ENCODE results near the gene CCDC33. TPM values are rescaled to one million over a fixed set of nuclear protein-coding genes. Genes with fewer than 3 reads are reported as not detected.

Gene CCDC33
- total RNA-seq, 1 experiment from 2014 or later, result 10.6 TPM

DNA sequence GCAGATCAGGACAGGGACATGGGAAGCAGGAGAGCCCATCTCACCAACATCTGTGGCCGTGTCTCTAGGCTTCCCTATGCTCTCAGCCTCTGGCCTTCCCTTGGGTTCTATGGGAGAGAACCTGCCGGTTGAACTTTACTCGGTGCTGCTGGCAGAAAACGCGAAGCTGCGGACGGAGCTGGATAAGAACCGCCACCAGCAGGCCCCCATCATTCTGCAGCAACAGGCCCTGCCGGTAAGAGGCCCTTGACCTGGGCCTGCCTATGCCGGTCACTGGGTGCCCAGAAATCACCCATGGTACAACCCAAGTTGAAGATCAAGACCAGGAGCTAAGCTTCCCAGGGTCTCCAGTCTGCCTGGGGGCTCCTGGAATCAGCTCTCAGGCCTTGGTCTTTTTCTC is 96.5 kb downstream of the CCDC33 start:
- CTCF ChIA-PET, result interaction anchor here (1.4 to 17.1 kb wide), 2 partner anchors 10 to 23 kb away, joined by 4 to 347 read pairs; no protein-coding TSS in a partner anchor
- no peak for ATAC-seq

DNA sequence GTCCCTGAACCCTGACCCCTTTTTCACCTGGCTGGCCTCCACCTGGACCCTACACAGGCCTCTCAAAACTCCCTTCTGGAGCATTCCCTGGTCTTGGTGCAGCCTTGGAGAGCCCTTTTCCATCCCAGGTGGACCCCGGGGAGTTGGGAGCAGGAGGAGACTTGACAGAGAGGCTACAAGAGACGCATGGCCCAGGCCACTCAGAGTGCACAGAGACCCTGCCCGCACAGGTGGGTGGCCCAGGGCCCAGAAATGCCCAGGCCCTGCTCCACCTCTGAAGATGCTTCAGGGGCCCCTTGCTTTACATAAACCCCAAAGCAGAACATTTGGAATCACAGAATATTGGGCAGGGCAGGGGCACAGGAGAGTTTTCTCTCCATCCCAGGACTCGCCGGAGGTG is 97.0 kb downstream of the CCDC33 start:
- H3K4me3 Mint-ChIP-seq, result no peak overlapping the region
- no peak for ATAC-seq
- no peaks in the 10 kb centered on the region for H3K9me3 Mint-ChIP-seq
- no peak for DNase-seq (ENCODE audit: low spot score)
- peaks cover 3% of the 10 kb centered on the region for H3K27me3 Mint-ChIP-seq (ENCODE audit: low read depth)
- H3K27ac Mint-ChIP-seq, result no peak overlapping the region
- POLR2A ChIA-PET, result no interaction called here
- TF ChIP-seq, protein P1, sequence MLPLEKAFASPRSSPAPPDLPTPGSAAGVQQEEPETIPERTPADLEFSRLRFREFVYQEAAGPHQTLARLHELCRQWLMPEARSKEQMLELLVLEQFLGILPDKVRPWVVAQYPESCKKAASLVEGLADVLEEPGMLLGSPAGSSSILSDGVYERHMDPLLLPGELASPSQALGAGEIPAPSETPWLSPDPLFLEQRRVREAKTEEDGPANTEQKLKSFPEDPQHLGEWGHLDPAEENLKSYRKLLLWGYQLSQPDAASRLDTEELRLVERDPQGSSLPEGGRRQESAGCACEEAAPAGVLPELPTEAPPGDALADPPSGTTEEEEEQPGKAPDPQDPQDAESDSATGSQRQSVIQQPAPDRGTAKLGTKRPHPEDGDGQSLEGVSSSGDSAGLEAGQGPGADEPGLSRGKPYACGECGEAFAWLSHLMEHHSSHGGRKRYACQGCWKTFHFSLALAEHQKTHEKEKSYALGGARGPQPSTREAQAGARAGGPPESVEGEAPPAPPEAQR (CRISPR knock-in tag; IDR thresholded peaks at IDR 0.05), result no peak
- TF ChIP-seq, protein P2, sequence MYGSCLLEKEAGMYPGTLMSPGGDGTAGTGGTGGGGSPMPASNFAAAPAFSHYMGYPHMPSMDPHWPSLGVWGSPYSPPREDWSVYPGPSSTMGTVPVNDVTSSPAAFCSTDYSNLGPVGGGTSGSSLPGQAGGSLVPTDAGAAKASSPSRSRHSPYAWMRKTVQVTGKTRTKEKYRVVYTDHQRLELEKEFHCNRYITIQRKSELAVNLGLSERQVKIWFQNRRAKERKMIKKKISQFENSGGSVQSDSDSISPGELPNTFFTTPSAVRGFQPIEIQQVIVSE (CRISPR knock-in tag; IDR thresholded peaks at IDR 0.05; ENCODE audit: borderline replicate concordance), result no peak
- TF ChIP-seq, protein P3, sequence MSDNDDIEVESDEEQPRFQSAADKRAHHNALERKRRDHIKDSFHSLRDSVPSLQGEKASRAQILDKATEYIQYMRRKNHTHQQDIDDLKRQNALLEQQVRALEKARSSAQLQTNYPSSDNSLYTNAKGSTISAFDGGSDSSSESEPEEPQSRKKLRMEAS (CRISPR knock-in tag; IDR thresholded peaks at IDR 0.05), result no peak
- TF ChIP-seq ATF1 (CRISPR knock-in tag; IDR thresholded peaks at IDR 0.05) (no peak), ZNF263 (CRISPR knock-in tag; IDR thresholded peaks at IDR 0.05; ENCODE audit: low read depth) (no peak), ZNF219 (CRISPR knock-in tag; IDR thresholded peaks at IDR 0.05; ENCODE audit: borderline replicate concordance) (no peak), PRRX2 (CRISPR knock-in tag; IDR thresholded peaks at IDR 0.05) (no peak), GABPB1 (CRISPR knock-in tag; IDR thresholded peaks at IDR 0.05) (no peak), HMGA2 (CRISPR knock-in tag; IDR thresholded peaks at IDR 0.05) (no peak), TCF7 (CRISPR knock-in tag; IDR thresholded peaks at IDR 0.05; ENCODE audit: low read depth) (no peak), FOXJ3 (CRISPR knock-in tag; IDR thresholded peaks at IDR 0.05; ENCODE audit: borderline replicate concordance) (no peak), NR1H2 (CRISPR knock-in tag; IDR thresholded peaks at IDR 0.05) (no peak), ZNF138 (CRISPR knock-in tag; conservative IDR thresholded peaks at IDR 0.05) (no peak), RELA (CRISPR knock-in tag; IDR thresholded peaks at IDR 0.05; ENCODE audit: borderline replicate concordance) (no peak), MYBL2 (CRISPR knock-in tag; IDR thresholded peaks at IDR 0.05) (no peak), TP53 (CRISPR knock-in tag; IDR thresholded peaks at IDR 0.05) (no peak)
- TF ChIP-seq, protein P4, sequence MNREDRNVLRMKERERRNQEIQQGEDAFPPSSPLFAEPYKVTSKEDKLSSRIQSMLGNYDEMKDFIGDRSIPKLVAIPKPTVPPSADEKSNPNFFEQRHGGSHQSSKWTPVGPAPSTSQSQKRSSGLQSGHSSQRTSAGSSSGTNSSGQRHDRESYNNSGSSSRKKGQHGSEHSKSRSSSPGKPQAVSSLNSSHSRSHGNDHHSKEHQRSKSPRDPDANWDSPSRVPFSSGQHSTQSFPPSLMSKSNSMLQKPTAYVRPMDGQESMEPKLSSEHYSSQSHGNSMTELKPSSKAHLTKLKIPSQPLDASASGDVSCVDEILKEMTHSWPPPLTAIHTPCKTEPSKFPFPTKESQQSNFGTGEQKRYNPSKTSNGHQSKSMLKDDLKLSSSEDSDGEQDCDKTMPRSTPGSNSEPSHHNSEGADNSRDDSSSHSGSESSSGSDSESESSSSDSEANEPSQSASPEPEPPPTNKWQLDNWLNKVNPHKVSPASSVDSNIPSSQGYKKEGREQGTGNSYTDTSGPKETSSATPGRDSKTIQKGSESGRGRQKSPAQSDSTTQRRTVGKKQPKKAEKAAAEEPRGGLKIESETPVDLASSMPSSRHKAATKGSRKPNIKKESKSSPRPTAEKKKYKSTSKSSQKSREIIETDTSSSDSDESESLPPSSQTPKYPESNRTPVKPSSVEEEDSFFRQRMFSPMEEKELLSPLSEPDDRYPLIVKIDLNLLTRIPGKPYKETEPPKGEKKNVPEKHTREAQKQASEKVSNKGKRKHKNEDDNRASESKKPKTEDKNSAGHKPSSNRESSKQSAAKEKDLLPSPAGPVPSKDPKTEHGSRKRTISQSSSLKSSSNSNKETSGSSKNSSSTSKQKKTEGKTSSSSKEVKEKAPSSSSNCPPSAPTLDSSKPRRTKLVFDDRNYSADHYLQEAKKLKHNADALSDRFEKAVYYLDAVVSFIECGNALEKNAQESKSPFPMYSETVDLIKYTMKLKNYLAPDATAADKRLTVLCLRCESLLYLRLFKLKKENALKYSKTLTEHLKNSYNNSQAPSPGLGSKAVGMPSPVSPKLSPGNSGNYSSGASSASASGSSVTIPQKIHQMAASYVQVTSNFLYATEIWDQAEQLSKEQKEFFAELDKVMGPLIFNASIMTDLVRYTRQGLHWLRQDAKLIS (CRISPR knock-in tag; IDR thresholded peaks at IDR 0.05; ENCODE audit: borderline replicate concordance), result no peak
- TF ChIP-seq, protein P5, sequence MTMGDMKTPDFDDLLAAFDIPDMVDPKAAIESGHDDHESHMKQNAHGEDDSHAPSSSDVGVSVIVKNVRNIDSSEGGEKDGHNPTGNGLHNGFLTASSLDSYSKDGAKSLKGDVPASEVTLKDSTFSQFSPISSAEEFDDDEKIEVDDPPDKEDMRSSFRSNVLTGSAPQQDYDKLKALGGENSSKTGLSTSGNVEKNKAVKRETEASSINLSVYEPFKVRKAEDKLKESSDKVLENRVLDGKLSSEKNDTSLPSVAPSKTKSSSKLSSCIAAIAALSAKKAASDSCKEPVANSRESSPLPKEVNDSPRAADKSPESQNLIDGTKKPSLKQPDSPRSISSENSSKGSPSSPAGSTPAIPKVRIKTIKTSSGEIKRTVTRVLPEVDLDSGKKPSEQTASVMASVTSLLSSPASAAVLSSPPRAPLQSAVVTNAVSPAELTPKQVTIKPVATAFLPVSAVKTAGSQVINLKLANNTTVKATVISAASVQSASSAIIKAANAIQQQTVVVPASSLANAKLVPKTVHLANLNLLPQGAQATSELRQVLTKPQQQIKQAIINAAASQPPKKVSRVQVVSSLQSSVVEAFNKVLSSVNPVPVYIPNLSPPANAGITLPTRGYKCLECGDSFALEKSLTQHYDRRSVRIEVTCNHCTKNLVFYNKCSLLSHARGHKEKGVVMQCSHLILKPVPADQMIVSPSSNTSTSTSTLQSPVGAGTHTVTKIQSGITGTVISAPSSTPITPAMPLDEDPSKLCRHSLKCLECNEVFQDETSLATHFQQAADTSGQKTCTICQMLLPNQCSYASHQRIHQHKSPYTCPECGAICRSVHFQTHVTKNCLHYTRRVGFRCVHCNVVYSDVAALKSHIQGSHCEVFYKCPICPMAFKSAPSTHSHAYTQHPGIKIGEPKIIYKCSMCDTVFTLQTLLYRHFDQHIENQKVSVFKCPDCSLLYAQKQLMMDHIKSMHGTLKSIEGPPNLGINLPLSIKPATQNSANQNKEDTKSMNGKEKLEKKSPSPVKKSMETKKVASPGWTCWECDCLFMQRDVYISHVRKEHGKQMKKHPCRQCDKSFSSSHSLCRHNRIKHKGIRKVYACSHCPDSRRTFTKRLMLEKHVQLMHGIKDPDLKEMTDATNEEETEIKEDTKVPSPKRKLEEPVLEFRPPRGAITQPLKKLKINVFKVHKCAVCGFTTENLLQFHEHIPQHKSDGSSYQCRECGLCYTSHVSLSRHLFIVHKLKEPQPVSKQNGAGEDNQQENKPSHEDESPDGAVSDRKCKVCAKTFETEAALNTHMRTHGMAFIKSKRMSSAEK (CRISPR knock-in tag; IDR thresholded peaks at IDR 0.05; ENCODE audit: borderline replicate concordance), result no peak
- TF ChIP-seq, protein P6, sequence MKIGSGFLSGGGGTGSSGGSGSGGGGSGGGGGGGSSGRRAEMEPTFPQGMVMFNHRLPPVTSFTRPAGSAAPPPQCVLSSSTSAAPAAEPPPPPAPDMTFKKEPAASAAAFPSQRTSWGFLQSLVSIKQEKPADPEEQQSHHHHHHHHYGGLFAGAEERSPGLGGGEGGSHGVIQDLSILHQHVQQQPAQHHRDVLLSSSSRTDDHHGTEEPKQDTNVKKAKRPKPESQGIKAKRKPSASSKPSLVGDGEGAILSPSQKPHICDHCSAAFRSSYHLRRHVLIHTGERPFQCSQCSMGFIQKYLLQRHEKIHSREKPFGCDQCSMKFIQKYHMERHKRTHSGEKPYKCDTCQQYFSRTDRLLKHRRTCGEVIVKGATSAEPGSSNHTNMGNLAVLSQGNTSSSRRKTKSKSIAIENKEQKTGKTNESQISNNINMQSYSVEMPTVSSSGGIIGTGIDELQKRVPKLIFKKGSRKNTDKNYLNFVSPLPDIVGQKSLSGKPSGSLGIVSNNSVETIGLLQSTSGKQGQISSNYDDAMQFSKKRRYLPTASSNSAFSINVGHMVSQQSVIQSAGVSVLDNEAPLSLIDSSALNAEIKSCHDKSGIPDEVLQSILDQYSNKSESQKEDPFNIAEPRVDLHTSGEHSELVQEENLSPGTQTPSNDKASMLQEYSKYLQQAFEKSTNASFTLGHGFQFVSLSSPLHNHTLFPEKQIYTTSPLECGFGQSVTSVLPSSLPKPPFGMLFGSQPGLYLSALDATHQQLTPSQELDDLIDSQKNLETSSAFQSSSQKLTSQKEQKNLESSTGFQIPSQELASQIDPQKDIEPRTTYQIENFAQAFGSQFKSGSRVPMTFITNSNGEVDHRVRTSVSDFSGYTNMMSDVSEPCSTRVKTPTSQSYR (CRISPR knock-in tag; IDR thresholded peaks at IDR 0.05), result no peak
- CTCF ChIA-PET, result interaction anchor here (1.4 to 17.1 kb wide), 2 partner anchors 10 to 23 kb away, joined by 4 to 347 read pairs; no protein-coding TSS in a partner anchor
- peaks cover 11% of the 10 kb centered on the region for H3K4me1 Mint-ChIP-seq
- no peaks in the 10 kb centered on the region for H3K36me3 Mint-ChIP-seq

More for the DNA sequence above, 96.5 kb downstream of the CCDC33 start:
- H3K9me3 Mint-ChIP-seq, result no peaks in the 10 kb centered on the region
- no peak overlapping the region for H3K27ac Mint-ChIP-seq
- no peak overlapping the region for H3K4me3 Mint-ChIP-seq
- no peaks in the 10 kb centered on the region for H3K36me3 Mint-ChIP-seq
- H3K4me1 Mint-ChIP-seq, result peaks cover 16% of the 10 kb centered on the region
- no peak for TF ChIP-seq TEAD4 (CRISPR knock-in tag; IDR thresholded peaks at IDR 0.05)
- DNase-seq (ENCODE audit: low spot score), result no peak
- POLR2A ChIA-PET, result no interaction called here
- H3K27me3 Mint-ChIP-seq (ENCODE audit: low read depth), result peaks cover 3% of the 10 kb centered on the region

All from WTC11 (cell line).